ENCODE measurements around the gene IL1RAPL1.

The IL1RAPL1 gene

DNA sequence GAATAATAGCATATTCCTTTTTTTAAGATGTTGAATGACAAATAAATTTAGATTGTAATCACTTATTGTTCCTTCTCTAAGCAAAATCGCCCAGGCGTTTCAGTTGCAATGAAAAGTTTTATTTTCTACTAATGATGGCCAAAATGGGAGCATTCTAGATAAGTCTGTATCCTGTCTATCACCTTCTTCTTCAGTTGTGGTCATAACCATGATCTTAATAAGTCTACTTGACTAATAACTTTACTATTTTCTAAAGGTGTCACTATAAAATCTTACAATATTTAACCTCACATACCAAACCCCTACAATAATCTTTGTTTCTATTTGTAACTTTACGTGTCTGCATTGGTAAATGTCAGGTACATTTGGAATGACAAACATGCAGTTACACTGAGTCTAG lies 904.4 kb downstream of the IL1RAPL1 start:
- no peaks in the 10 kb centered on the region for H3K27me3 ChIP-seq (ENCODE audit: control insufficient read depth in 1 of 2, insufficient read depth in 2 of 2, low read length in 2 of 2)
- no peaks in the 10 kb centered on the region for H3K4me1 ChIP-seq (ENCODE audit: control insufficient read depth in 1 of 2, insufficient read depth in 2 of 2, low read length in 2 of 2)
- H3K9ac ChIP-seq (ENCODE audit: low read depth in 1 of 2, low read length in 2 of 2): no peak overlapping the region
- no peak overlapping the region for H3K4me3 ChIP-seq (ENCODE audit: low read depth in 1 of 2, low read length in 2 of 2)
- no peak overlapping the region for H3K27ac ChIP-seq (ENCODE audit: low read depth, low read length)
- no peaks in the 10 kb centered on the region for H3K9me3 ChIP-seq (ENCODE audit: control insufficient read depth in 1 of 2, low read length in 2 of 2)
- H3K36me3 ChIP-seq (ENCODE audit: control insufficient read depth in 1 of 2, insufficient read depth in 2 of 2, low read length in 2 of 2): no peaks in the 10 kb centered on the region

GRCh38 chrX:29496636-29497180 lies 909.5 kb downstream of the IL1RAPL1 start:
- Histone ChIP-seq H3K4me3 (ENCODE audit: low read depth in 1 of 2, low read length in 2 of 2) (no peak overlapping the region), H3K9me3 (ENCODE audit: control insufficient read depth in 1 of 2, low read length in 2 of 2) (no peaks in the 10 kb centered on the region), H3K27ac (ENCODE audit: low read depth, low read length) (no peak overlapping the region), H3K27me3 (ENCODE audit: control insufficient read depth in 1 of 2, insufficient read depth in 2 of 2, low read length in 2 of 2) (no peaks in the 10 kb centered on the region), H3K4me1 (ENCODE audit: control insufficient read depth in 1 of 2, insufficient read depth in 2 of 2, low read length in 2 of 2) (no peaks in the 10 kb centered on the region), H3K36me3 (ENCODE audit: control insufficient read depth in 1 of 2, insufficient read depth in 2 of 2, low read length in 2 of 2) (no peaks in the 10 kb centered on the region), H3K9ac (ENCODE audit: low read depth in 1 of 2, low read length in 2 of 2) (no peak overlapping the region)

- H3K9me3 ChIP-seq (ENCODE audit: control insufficient read depth in 1 of 2, low read length in 2 of 2): peaks cover 0 to 3% of the 10 kb centered on the region in 2 donors
Observed at GRCh38 chrX:29506729-29507128, 919.5 kb downstream of the IL1RAPL1 start.

GRCh38 chrX:29518100-29518499 lies 930.9 kb downstream of the IL1RAPL1 start:
- Histone ChIP-seq H3K36me3 (ENCODE audit: control insufficient read depth in 1 of 2, insufficient read depth in 2 of 2, low read length in 2 of 2) (no peaks in the 10 kb centered on the region), H3K9me3 (ENCODE audit: control insufficient read depth in 1 of 2, low read length in 2 of 2) (no peaks in the 10 kb centered on the region), H3K27me3 (ENCODE audit: control insufficient read depth in 1 of 2, insufficient read depth in 2 of 2, low read length in 2 of 2) (no peaks in the 10 kb centered on the region), H3K4me1 (ENCODE audit: control insufficient read depth in 1 of 2, insufficient read depth in 2 of 2, low read length in 2 of 2) (no peaks in the 10 kb centered on the region), H3K4me3 (ENCODE audit: low read depth in 1 of 2, low read length in 2 of 2) (no peak overlapping the region), H3K9ac (ENCODE audit: low read depth in 1 of 2, low read length in 2 of 2) (no peak overlapping the region), H3K27ac (ENCODE audit: low read depth, low read length) (no peak overlapping the region)

More at GRCh38 chrX:29506729-29507128, 919.5 kb downstream of the IL1RAPL1 start:
- H3K4me1 ChIP-seq (ENCODE audit: control insufficient read depth in 1 of 2, insufficient read depth in 2 of 2, low read length in 2 of 2): no peaks in the 10 kb centered on the region
- H3K4me3 ChIP-seq (ENCODE audit: low read depth in 1 of 2, low read length in 2 of 2): no peak overlapping the region
- no peaks in the 10 kb centered on the region for H3K36me3 ChIP-seq (ENCODE audit: control insufficient read depth in 1 of 2, insufficient read depth in 2 of 2, low read length in 2 of 2)
- no peak overlapping the region for H3K9ac ChIP-seq (ENCODE audit: low read depth in 1 of 2, low read length in 2 of 2)
- H3K27me3 ChIP-seq (ENCODE audit: control insufficient read depth in 1 of 2, insufficient read depth in 2 of 2, low read length in 2 of 2): no peaks in the 10 kb centered on the region
- no peak overlapping the region for H3K27ac ChIP-seq (ENCODE audit: low read depth, low read length)

- no peaks in the 10 kb centered on the region for H3K4me1 ChIP-seq (ENCODE audit: control insufficient read depth in 1 of 2, insufficient read depth in 2 of 2, low read length in 2 of 2)
- H3K4me3 ChIP-seq (ENCODE audit: low read depth in 1 of 2, low read length in 2 of 2): no peak overlapping the region
- H3K27ac ChIP-seq (ENCODE audit: low read depth, low read length): no peak overlapping the region
- H3K9me3 ChIP-seq (ENCODE audit: control insufficient read depth in 1 of 2, low read length in 2 of 2): no peaks in the 10 kb centered on the region
- H3K27me3 ChIP-seq (ENCODE audit: control insufficient read depth in 1 of 2, insufficient read depth in 2 of 2, low read length in 2 of 2): no peaks in the 10 kb centered on the region
- H3K36me3 ChIP-seq (ENCODE audit: control insufficient read depth in 1 of 2, insufficient read depth in 2 of 2, low read length in 2 of 2): no peaks in the 10 kb centered on the region
- H3K9ac ChIP-seq (ENCODE audit: low read depth in 1 of 2, low read length in 2 of 2): no peak overlapping the region
Observed at GRCh38 chrX:29528281-29528680, 941.0 kb downstream of the IL1RAPL1 start.

DNA sequence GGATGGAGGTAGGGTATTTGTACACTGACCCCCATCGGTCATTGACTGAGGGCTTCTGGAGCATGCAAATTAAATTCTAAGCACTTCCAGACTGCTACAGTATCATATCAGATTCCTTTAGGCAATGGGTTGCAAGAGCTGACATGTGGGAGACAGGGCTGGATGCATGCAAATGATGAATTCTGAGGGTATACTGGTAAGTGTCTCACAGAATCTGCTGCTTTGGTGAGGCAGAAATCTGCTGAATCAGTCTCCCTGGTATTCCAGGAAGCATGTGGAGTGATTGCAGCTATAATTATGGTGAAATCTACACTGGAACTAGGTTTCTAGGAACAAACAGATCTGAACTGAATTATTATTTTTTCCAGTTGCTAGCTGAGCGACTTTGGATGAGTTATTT lies 943.3 kb downstream of the IL1RAPL1 start:
- no peak overlapping the region for H3K27ac ChIP-seq (ENCODE audit: low read depth, low read length)
- H3K9me3 ChIP-seq (ENCODE audit: control insufficient read depth in 1 of 2, low read length in 2 of 2): no peaks in the 10 kb centered on the region
- H3K4me1 ChIP-seq (ENCODE audit: control insufficient read depth in 1 of 2, insufficient read depth in 2 of 2, low read length in 2 of 2): no peaks in the 10 kb centered on the region
- no peak overlapping the region for H3K4me3 ChIP-seq (ENCODE audit: low read depth in 1 of 2, low read length in 2 of 2)
- no peaks in the 10 kb centered on the region for H3K27me3 ChIP-seq (ENCODE audit: control insufficient read depth in 1 of 2, insufficient read depth in 2 of 2, low read length in 2 of 2)
- H3K36me3 ChIP-seq (ENCODE audit: control insufficient read depth in 1 of 2, insufficient read depth in 2 of 2, low read length in 2 of 2): no peaks in the 10 kb centered on the region
- no peak overlapping the region for H3K9ac ChIP-seq (ENCODE audit: low read depth in 1 of 2, low read length in 2 of 2)

DNA sequence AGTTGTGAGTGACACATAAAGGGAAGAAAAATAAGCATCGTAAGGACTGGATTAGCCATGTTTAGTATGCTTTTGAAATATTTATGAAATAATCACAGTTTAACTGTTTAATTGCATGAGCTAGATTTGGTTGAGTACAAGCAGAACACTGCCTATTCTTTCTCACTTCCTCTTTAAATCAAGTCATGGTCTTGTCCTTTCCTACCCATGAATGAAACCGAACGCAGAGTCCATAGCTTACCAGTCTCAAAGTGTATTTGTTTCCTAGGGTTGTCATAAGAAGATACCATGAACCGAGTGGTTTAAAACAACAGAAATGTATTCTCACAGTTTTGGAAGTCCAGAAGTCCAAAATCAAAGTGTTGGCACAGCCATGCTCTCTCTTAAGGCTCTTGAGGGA lies 944.1 kb downstream of the IL1RAPL1 start:
- no peak overlapping the region for H3K4me3 ChIP-seq (ENCODE audit: low read depth in 1 of 2, low read length in 2 of 2)
- no peak overlapping the region for H3K27ac ChIP-seq (ENCODE audit: low read depth, low read length)

DNA sequence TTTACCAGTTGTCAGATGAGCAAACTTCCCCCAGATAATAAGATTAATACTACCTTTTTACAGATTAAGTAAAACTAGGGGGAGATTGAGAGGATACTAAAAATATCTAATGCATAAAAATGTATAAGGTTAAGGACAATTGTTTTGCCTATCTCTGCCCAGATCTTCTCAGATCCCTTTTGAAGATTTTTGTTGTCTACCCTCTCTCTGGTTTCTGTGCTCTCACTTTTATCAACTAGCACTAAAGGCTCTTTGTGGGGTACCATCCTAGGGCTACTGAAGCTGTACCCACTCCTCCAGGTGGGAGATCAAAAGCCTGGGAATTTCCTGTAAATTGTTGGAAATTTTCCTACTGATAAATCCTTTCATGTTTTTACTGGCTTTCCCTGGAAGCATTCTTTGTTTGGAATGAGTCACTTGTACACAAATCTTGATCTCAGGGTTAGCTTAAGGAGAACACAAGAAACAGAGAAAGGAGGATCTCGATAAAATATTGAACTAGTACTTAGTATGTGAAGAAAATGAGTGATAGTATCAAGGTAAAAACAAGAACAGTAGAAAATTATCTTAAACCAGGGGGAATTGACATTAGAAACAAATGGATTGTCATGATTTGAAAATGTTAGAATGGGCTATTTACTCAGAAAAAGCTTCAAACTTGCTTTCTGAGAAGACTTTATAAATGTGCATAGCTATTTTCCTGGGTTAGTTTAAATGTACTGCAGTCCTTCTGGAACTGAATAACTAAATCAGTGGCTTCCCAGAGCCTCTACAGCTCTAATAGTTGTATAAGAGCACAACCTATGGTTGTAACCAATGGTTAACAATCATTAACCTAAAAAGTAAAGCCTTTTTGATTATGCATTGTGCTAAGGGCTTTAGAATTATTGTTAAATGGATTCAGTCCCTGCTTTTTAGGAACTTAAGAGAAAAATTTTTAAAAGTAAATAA lies 948.2 kb downstream of the IL1RAPL1 start:
- no peak overlapping the region for H3K9ac ChIP-seq (ENCODE audit: low read depth in 1 of 2, low read length in 2 of 2)
- no peaks in the 10 kb centered on the region for H3K4me1 ChIP-seq (ENCODE audit: control insufficient read depth in 1 of 2, insufficient read depth in 2 of 2, low read length in 2 of 2)

More for the DNA sequence above, 944.1 kb downstream of the IL1RAPL1 start:
- Histone ChIP-seq H3K9me3 (ENCODE audit: control insufficient read depth in 1 of 2, low read length in 2 of 2) (no peaks in the 10 kb centered on the region), H3K4me1 (ENCODE audit: control insufficient read depth in 1 of 2, insufficient read depth in 2 of 2, low read length in 2 of 2) (no peaks in the 10 kb centered on the region), H3K36me3 (ENCODE audit: control insufficient read depth in 1 of 2, insufficient read depth in 2 of 2, low read length in 2 of 2) (no peaks in the 10 kb centered on the region), H3K27me3 (ENCODE audit: control insufficient read depth in 1 of 2, insufficient read depth in 2 of 2, low read length in 2 of 2) (no peaks in the 10 kb centered on the region), H3K9ac (ENCODE audit: low read depth in 1 of 2, low read length in 2 of 2) (no peak overlapping the region)

DNA sequence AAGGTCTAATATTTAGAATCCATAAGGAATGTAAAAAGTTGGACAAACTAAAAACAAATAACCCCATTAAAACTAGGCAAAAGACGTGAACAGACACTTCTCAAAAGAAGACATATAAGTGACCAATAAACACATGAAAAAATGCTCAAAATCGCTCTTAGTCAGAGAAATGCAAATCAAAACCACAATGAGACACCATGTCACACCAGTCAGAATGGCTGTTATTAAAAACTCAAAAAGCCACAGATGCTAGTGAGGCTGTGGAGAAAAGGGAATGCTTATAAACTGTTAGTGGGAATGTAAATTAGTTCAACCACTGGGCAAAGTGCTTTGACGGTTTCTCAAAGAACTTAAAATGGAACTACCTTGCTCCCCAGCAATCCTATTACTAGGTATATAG lies 953.8 kb downstream of the IL1RAPL1 start:
- Histone ChIP-seq H3K9ac (ENCODE audit: low read depth in 1 of 2, low read length in 2 of 2) (no peak overlapping the region), H3K4me1 (ENCODE audit: control insufficient read depth in 1 of 2, insufficient read depth in 2 of 2, low read length in 2 of 2) (no peaks in the 10 kb centered on the region), H3K4me3 (ENCODE audit: low read depth in 1 of 2, low read length in 2 of 2) (no peak overlapping the region), H3K36me3 (ENCODE audit: control insufficient read depth in 1 of 2, insufficient read depth in 2 of 2, low read length in 2 of 2) (no peaks in the 10 kb centered on the region), H3K9me3 (ENCODE audit: control insufficient read depth in 1 of 2, low read length in 2 of 2) (no peaks in the 10 kb centered on the region), H3K27me3 (ENCODE audit: control insufficient read depth in 1 of 2, insufficient read depth in 2 of 2, low read length in 2 of 2) (no peaks in the 10 kb centered on the region), H3K27ac (ENCODE audit: low read depth, low read length) (no peak overlapping the region)

More for the DNA sequence above, 948.2 kb downstream of the IL1RAPL1 start:
- H3K27me3 ChIP-seq (ENCODE audit: control insufficient read depth in 1 of 2, insufficient read depth in 2 of 2, low read length in 2 of 2): no peaks in the 10 kb centered on the region
- H3K27ac ChIP-seq (ENCODE audit: low read depth, low read length): no peak overlapping the region
- H3K9me3 ChIP-seq (ENCODE audit: control insufficient read depth in 1 of 2, low read length in 2 of 2): no peaks in the 10 kb centered on the region
- no peaks in the 10 kb centered on the region for H3K36me3 ChIP-seq (ENCODE audit: control insufficient read depth in 1 of 2, insufficient read depth in 2 of 2, low read length in 2 of 2)
- H3K4me3 ChIP-seq (ENCODE audit: low read depth in 1 of 2, low read length in 2 of 2): no peak overlapping the region

DNA sequence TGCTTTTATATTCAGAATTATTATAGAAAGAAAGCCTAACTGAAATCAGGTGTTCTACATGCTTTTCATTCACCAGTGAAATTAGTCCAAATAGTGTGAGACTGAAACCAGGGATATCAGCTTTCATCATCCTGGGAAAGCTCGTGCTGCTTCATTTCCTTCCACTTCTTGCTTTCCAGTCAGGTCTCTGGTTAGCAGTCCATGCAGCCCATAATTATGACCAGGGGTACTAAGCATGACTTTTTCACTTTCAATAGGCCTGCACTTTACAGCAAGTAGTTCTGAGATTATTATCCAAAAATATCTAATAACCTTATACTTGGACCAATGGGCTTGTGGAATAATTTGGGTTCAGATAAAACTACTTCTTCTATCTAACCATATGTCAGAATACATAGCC lies 954.9 kb downstream of the IL1RAPL1 start:
- Histone ChIP-seq H3K4me1 (ENCODE audit: control insufficient read depth in 1 of 2, insufficient read depth in 2 of 2, low read length in 2 of 2) (no peaks in the 10 kb centered on the region), H3K9me3 (ENCODE audit: control insufficient read depth in 1 of 2, low read length in 2 of 2) (no peaks in the 10 kb centered on the region), H3K27ac (ENCODE audit: low read depth, low read length) (no peak overlapping the region), H3K9ac (ENCODE audit: low read depth in 1 of 2, low read length in 2 of 2) (no peak overlapping the region), H3K36me3 (ENCODE audit: control insufficient read depth in 1 of 2, insufficient read depth in 2 of 2, low read length in 2 of 2) (no peaks in the 10 kb centered on the region), H3K4me3 (ENCODE audit: low read depth in 1 of 2, low read length in 2 of 2) (no peak overlapping the region), H3K27me3 (ENCODE audit: control insufficient read depth in 1 of 2, insufficient read depth in 2 of 2, low read length in 2 of 2) (no peaks in the 10 kb centered on the region)

Measured in duodenal mucosa (tissue), 2 donors.